Measurements from ENCODE around the gene TNNT2. TPM values are rescaled to one million over a fixed set of nuclear protein-coding genes. Genes with fewer than 3 reads are reported as not detected.

The TNNT2 gene
- total RNA-seq, 2 donors from 2014 or later: 2.4 to 4.2 TPM

- no peak overlapping the region for H3K9ac ChIP-seq (ENCODE audit: low read depth in 2 of 2, low read length in 2 of 2)
- no peak for TF ChIP-seq CTCF (IDR thresholded peaks at IDR 0.05)
- DNase-seq: no peak
- no peaks in the 10 kb centered on the region for H3K27me3 ChIP-seq
- intact Hi-C loops (cut with DNase I): no loop called here
- H3K4me3 ChIP-seq: no peak overlapping the region
- no peaks in the 10 kb centered on the region for H3K4me1 ChIP-seq
- no peaks in the 10 kb centered on the region for H3K36me3 ChIP-seq
- no peak overlapping the region for H3K27ac ChIP-seq
- no peaks in the 10 kb centered on the region for H3K9me3 ChIP-seq
Measured at GRCh38 chr1:201318504-201319340, 58.8 kb downstream of the TNNT2 start.

- Histone ChIP-seq H3K4me3 (no peak overlapping the region), H3K9me3 (no peaks in the 10 kb centered on the region), H3K27ac (no peak overlapping the region), H3K9ac (ENCODE audit: low read depth in 2 of 2, low read length in 2 of 2) (no peak overlapping the region), H3K27me3 (no peaks in the 10 kb centered on the region), H3K36me3 (no peaks in the 10 kb centered on the region), H3K4me1 (no peaks in the 10 kb centered on the region)
- intact Hi-C loops (cut with DNase I): no loop called here
- TF ChIP-seq CTCF (IDR thresholded peaks at IDR 0.05): no peak
- no peak for DNase-seq
Measured at GRCh38 chr1:201317551-201317950, 59.9 kb downstream of the TNNT2 start.

GRCh38 chr1:201316556-201316955 is 60.9 kb downstream of the TNNT2 start:
- DNase-seq: no peak
- Histone ChIP-seq H3K9me3 (no peaks in the 10 kb centered on the region), H3K36me3 (no peaks in the 10 kb centered on the region), H3K9ac (ENCODE audit: low read depth in 2 of 2, low read length in 2 of 2) (no peak overlapping the region), H3K27me3 (no peaks in the 10 kb centered on the region), H3K27ac (no peak overlapping the region), H3K4me1 (no peaks in the 10 kb centered on the region), H3K4me3 (no peak overlapping the region)
- no peak for TF ChIP-seq CTCF (IDR thresholded peaks at IDR 0.05)
- intact Hi-C loops (cut with DNase I): no loop called here

- Histone ChIP-seq H3K27ac (no peak overlapping the region), H3K4me1 (peaks cover 12% of the 10 kb centered on the region)
Measured at GRCh38 chr1:201313086-201313485, 64.4 kb downstream of the TNNT2 start.

GRCh38 chr1:201312298-201312697 is 65.2 kb downstream of the TNNT2 start:
- Histone ChIP-seq H3K27ac (no peak overlapping the region), H3K4me1 (peaks cover 16% of the 10 kb centered on the region), H3K9ac (ENCODE audit: low read depth in 2 of 2, low read length in 2 of 2) (no peak overlapping the region), H3K27me3 (no peaks in the 10 kb centered on the region), H3K4me3 (no peak overlapping the region), H3K9me3 (no peaks in the 10 kb centered on the region), H3K36me3 (no peaks in the 10 kb centered on the region)
- TF ChIP-seq CTCF (IDR thresholded peaks at IDR 0.05): no peak
- intact Hi-C loops (cut with DNase I): no loop called here
- no peak for DNase-seq

More at GRCh38 chr1:201313086-201313485, 64.4 kb downstream of the TNNT2 start:
- Histone ChIP-seq H3K9ac (ENCODE audit: low read depth in 2 of 2, low read length in 2 of 2) (no peak overlapping the region), H3K27me3 (no peaks in the 10 kb centered on the region), H3K9me3 (no peaks in the 10 kb centered on the region), H3K36me3 (no peaks in the 10 kb centered on the region), H3K4me3 (no peak overlapping the region)
- no peak for DNase-seq
- intact Hi-C loops (cut with DNase I): no loop called here
- no peak for TF ChIP-seq CTCF (IDR thresholded peaks at IDR 0.05)
